Measurements from ENCODE around the gene SHISA2.

SHISA2 gene

GRCh38 chr13:26047040-26047439, 4.8 kb downstream of the SHISA2 start:
- DNase-seq: no peak

- no peak for DNase-seq
These were observed 5.2 kb downstream of the SHISA2 start for GRCh38 chr13:26046639-26047038.

- DNase-seq: no peak
These were observed 6.7 kb downstream of the SHISA2 start for GRCh38 chr13:26045142-26045541.

GRCh38 chr13:26042785-26043184, 9.0 kb downstream of the SHISA2 start:
- DNase-seq: no peak

GRCh38 chr13:26041444-26041843, 10.4 kb downstream of the SHISA2 start:
- DNase-seq: no peak

GRCh38 chr13:26038931-26039475, 12.8 kb downstream of the SHISA2 start:
- DNase-seq: no peak

DNA sequence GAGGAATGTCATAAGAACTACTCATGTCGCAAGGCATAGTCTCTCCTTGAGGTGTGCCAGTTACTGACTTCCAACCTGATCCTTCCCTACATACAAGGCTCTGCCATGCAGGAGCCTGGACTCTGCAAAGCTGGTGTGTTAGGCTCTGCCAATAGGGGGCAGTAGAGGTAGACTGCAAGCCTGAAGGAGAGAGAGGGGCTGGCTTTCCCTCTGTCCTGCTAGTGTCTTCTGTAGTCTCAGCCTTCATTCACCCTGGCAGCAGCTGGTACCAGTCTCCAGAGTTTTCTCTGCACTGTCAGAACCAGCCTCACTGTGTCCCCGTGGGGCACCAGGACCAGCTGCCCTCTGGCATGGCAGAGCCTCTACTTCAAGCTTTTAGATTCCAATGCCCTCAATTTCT, 14.5 kb downstream of the SHISA2 start:
- DNase-seq: no peak

GRCh38 chr13:26036383-26036782, 15.4 kb downstream of the SHISA2 start:
- no peak for DNase-seq

GRCh38 chr13:26034018-26034417, 17.8 kb downstream of the SHISA2 start:
- no peak for DNase-seq

- DNase-seq: no peak
These were observed 21.5 kb downstream of the SHISA2 start for GRCh38 chr13:26030331-26030730.

GRCh38 chr13:26029581-26030136, 22.2 kb downstream of the SHISA2 start:
- no peak for DNase-seq

GRCh38 chr13:26026211-26026610, 25.6 kb downstream of the SHISA2 start:
- DNase-seq: no peak

GRCh38 chr13:26025771-26026170, 26.0 kb downstream of the SHISA2 start:
- DNase-seq: no peak

DNA sequence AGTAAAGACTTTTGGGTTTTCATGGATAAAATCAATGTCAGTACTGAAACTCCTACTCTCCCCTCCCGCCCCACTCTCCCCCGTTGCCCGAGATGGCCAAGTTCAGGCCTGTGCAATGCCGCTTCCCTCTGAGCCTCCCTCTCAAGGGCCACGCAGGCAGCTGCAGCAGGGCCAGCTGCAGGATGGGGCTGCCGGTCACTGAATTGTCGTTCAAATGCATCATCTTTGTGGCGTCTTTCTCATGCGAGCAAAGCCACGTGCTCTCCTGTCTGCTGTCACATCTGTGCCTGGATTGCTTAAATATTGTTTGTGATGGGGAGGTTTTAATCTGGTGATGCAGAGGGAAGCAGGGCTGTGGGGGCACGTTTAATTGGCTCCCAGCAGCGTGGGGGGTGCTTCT, 26.6 kb downstream of the SHISA2 start:
- no peak for DNase-seq

GRCh38 chr13:26024558-26024957, 27.3 kb downstream of the SHISA2 start:
- DNase-seq: no peak

DNA sequence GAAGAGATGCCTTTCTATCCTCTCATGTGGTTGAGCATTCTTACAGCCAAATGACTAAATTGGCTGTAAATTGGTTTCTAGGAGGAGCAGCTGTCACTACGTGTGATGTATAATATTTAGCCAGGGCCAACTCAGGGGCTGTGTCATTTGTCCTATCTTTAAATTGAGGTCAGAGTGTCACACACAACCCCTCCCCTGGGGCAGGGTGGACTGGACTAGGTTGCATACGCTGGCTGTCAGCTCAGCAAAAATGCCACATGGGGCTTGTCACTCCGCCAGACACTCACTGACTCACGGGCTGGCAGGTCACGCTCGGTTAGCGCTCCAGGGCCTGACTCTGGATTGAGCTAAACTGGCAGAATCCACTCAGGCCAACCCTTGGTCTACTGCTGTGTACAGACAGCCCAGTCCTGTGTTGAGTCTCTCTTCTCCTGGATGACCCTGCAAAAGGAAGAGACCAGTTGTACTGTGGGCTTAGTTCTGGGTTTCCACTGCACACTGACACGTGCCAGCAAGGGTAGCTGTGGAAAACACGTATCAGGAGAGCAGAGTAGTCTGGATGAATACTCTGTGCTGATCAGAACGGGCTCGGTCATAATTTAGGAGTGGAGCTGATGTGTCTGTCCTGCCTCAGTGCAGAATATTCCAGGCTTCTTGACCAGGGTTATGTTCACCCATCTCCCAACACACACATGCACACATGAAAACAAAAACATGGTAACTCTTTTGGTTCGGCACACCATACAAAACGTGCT, 29.1 kb downstream of the SHISA2 start:
- DNase-seq: no peak

DNA sequence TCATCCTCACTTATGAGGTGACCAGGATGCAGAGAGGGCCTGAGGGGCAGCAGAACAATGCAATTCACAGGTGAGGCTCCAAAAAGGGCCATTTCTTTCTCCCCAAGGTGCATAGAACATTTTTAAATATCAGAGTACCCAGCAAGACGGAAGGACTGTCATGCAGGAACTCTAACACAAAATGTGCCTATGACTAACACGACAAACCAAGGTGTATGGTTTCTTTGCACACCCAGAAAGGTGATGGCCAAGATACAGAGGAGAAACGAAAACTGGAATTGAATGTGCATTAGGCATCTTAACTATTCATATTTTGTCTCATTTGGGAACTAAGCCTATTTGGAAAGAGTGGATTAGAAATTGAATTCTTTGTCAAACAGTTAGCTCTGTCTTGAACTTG, 29.9 kb downstream of the SHISA2 start:
- no peak for DNase-seq

GRCh38 chr13:26021516-26021915, 30.3 kb downstream of the SHISA2 start:
- DNase-seq: no peak

DNA sequence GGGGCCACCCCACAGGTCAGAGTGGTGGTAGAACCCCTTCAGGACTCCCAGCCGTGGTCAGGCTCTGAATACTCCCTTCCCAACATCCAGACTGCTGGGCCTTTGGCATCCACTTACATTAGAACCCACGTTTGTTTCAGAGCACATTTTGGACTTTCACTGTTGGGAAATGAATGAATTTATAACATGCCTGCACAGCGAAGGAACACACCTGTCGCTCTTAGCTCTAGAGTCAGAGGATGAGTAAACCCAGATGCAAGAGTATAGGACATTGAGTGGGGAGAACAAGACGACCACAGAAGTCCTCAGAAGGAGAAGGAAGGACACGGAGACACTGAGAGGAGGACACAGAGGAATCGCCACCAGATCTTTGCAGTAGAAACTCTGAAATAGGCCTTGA, 30.9 kb downstream of the SHISA2 start:
- no peak for DNase-seq

GRCh38 chr13:26019881-26020870, 31.6 kb downstream of the SHISA2 start:
- no peak for DNase-seq

- DNase-seq: no peak
These were observed 32.6 kb downstream of the SHISA2 start for GRCh38 chr13:26019251-26019650.

GRCh38 chr13:26017932-26018665, 33.7 kb downstream of the SHISA2 start:
- DNase-seq: no peak

Measured in activated CD8-positive, alpha-beta memory T cell treated with anti-CD3 and anti-CD28 coated beads, Interleukin-2, amount 50 U/mL, for 4 hours (primary cell).